ENCODE results near the gene NUP98. TPM values are rescaled to one million over a fixed set of nuclear protein-coding genes. Genes with fewer than 3 reads are reported as not detected.

The NUP98 gene
- total and polyA plus RNA-seq, 2 experiments from 2014 or later, result 23.6 to 81.4 TPM

- Histone ChIP-seq H3K36me3 (replicated peaks; ENCODE audit: insufficient read depth, low read depth) (no peaks in the 10 kb centered on the region), H3K79me2 (no peaks in the 10 kb centered on the region), H3K4me1 (ENCODE audit: insufficient read depth) (no peaks in the 10 kb centered on the region), H4K20me1 (ENCODE audit: insufficient read depth, poor library complexity, severe bottlenecking) (no peaks in the 10 kb centered on the region), H3K4me2 (no peak overlapping the region), H3K27me3 (no peaks in the 10 kb centered on the region), H3K27ac (peak overlapping the region; percentile 64), H3K9me3 (ENCODE audit: low read depth) (no peaks in the 10 kb centered on the region), H2AFZ (no peak overlapping the region), H3K9me2 (replicated peaks; ENCODE audit: insufficient read depth) (no peaks in the 10 kb centered on the region), H3K4me3 (no peak overlapping the region)
- DNase-seq (ENCODE audit: low spot score), result no peak
- 92% methylated on average over 23 of the region's 23 CpGs for WGBS (ENCODE audit: low lambda C conversion rate, missing lambda C conversion rate)
- TF ChIP-seq EZH2phosphoT487 (IDR thresholded peaks at IDR 0.05; ENCODE audit: low read depth, severe bottlenecking, unreplicated experiment), result no peak
- no peak for TF ChIP-seq EZH2 (IDR thresholded peaks at IDR 0.05; ENCODE audit: borderline replicate concordance)
- TF ChIP-seq, protein P1, sequence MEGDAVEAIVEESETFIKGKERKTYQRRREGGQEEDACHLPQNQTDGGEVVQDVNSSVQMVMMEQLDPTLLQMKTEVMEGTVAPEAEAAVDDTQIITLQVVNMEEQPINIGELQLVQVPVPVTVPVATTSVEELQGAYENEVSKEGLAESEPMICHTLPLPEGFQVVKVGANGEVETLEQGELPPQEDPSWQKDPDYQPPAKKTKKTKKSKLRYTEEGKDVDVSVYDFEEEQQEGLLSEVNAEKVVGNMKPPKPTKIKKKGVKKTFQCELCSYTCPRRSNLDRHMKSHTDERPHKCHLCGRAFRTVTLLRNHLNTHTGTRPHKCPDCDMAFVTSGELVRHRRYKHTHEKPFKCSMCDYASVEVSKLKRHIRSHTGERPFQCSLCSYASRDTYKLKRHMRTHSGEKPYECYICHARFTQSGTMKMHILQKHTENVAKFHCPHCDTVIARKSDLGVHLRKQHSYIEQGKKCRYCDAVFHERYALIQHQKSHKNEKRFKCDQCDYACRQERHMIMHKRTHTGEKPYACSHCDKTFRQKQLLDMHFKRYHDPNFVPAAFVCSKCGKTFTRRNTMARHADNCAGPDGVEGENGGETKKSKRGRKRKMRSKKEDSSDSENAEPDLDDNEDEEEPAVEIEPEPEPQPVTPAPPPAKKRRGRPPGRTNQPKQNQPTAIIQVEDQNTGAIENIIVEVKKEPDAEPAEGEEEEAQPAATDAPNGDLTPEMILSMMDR (IDR thresholded peaks at IDR 0.05; ENCODE audit: poor library complexity), result no peak
Observed at GRCh38 chr11:3626250-3626960, 170.9 kb downstream of the NUP98 start.

Small RNA genes within 50 kb of the gene (small RNA-seq; reads per million reads assigned to genes)
- gene RF00019, result not detected
- gene RNU6-1143P, result not detected
- not detected for gene RNU7-50P

Other genes starting within 250 kb of the NUP98 start
- gene ART5, start 155.6 kb downstream of the NUP98 start, total RNA-seq, result 2.3 and 6.3 TPM in 2 replicates
- gene ART5, start 155.6 kb downstream of the NUP98 start, polyA plus RNA-seq, result 12.4 and 19.3 TPM in 2 replicates
- not detected in 2 replicates for gene ART1, start 152.4 kb downstream of the NUP98 start, total RNA-seq
- gene ART1, start 152.4 kb downstream of the NUP98 start, polyA plus RNA-seq, result not detected in 2 replicates
- 0.64 TPM in 1 of 2 replicates, not detected in the other for gene CHRNA10, start 126.2 kb downstream of the NUP98 start, total RNA-seq
- 0.53 and 1.6 TPM in 2 replicates for gene CHRNA10, start 126.2 kb downstream of the NUP98 start, polyA plus RNA-seq
- 19.0 and 20.3 TPM in 2 replicates for gene PGAP2, start 11.0 kb upstream of the NUP98 start, total RNA-seq
- gene PGAP2, start 11.0 kb upstream of the NUP98 start, polyA plus RNA-seq, result 35.5 and 37.6 TPM in 2 replicates
- gene RHOG, start 43.4 kb upstream of the NUP98 start, total RNA-seq, result 18.0 and 18.4 TPM in 2 replicates
- gene RHOG, start 43.4 kb upstream of the NUP98 start, polyA plus RNA-seq, result 36.9 and 44.4 TPM in 2 replicates
- 19.6 and 20.1 TPM in 2 replicates for gene STIM1, start 58.1 kb upstream of the NUP98 start, total RNA-seq
- gene STIM1, start 58.1 kb upstream of the NUP98 start, polyA plus RNA-seq, result 14.7 and 18.5 TPM in 2 replicates